ENCODE results near the gene SIGLEC10.
"Not testable (repeated sequence)": the region's sequence is repeated elsewhere in the genome, so short reads cannot be mapped to it uniquely, and the experiment has no call there.

The SIGLEC10 gene

DNA sequence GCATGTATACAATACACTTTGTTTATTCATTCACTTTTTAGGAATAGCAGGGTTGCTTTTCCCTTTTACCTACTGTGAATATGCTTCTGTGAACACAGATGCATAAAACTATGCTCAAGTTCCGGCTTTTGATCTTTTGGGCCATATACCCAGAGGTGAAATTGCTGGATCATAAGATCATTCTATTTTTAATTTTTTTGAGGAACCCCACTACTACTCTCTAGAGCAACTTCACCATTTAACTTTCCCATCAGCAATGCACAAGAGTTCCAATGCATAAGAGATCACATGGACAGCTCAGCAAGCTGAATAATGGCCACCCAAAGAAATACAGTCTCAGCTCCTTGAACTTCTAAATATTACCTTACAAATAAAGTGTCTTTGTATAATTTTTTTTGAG is 17.0 kb upstream of the SIGLEC10 start:
- Histone ChIP-seq H3K36me3 (ENCODE audit: insufficient read depth, low read length) (no peaks in the 10 kb centered on the region), H3K9me3 (ENCODE audit: low read length) (no peaks in the 10 kb centered on the region), H3K27ac (ENCODE audit: low read depth, low read length) (no peak overlapping the region), H3K4me1 (ENCODE audit: insufficient read depth, low read length) (no peaks in the 10 kb centered on the region), H3K27me3 (ENCODE audit: control insufficient read depth in 1 of 2, insufficient read depth in 2 of 2, low read length in 2 of 2) (no peaks in the 10 kb centered on the region), H3K9ac (ENCODE audit: low read length) (no peak overlapping the region), H3K4me3 (ENCODE audit: low read depth in 1 of 2, low read length in 2 of 2) (no peak overlapping the region)

DNA sequence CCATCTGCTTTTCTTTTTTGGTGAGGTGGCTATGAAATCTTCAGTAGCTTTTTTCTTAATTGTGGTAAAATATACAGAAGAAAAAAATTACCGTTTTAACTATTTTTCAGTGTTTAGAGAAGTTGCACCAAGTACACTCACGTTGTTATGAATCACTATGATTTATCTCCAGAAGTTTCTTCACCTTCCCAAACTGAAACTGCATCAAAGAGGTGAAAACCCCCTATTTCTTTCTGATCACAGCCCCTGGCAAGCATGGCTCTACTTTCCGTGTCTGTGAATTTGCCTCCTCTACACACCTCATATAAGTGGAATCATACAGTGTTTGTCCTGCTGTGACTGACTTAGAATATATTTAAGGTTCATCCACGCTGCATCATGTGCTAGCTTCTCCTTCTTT is 15.6 kb upstream of the SIGLEC10 start:
- no peaks in the 10 kb centered on the region for H3K27me3 ChIP-seq (ENCODE audit: control insufficient read depth in 1 of 2, insufficient read depth in 2 of 2, low read length in 2 of 2)
- H3K4me3 ChIP-seq (ENCODE audit: low read depth in 1 of 2, low read length in 2 of 2), result no peak overlapping the region
- H3K9me3 ChIP-seq (ENCODE audit: low read length), result no peaks in the 10 kb centered on the region
- no peak overlapping the region for H3K9ac ChIP-seq (ENCODE audit: low read length)
- no peaks in the 10 kb centered on the region for H3K36me3 ChIP-seq (ENCODE audit: insufficient read depth, low read length)
- H3K27ac ChIP-seq (ENCODE audit: low read depth, low read length), result no peak overlapping the region
- H3K4me1 ChIP-seq (ENCODE audit: insufficient read depth, low read length), result no peaks in the 10 kb centered on the region

DNA sequence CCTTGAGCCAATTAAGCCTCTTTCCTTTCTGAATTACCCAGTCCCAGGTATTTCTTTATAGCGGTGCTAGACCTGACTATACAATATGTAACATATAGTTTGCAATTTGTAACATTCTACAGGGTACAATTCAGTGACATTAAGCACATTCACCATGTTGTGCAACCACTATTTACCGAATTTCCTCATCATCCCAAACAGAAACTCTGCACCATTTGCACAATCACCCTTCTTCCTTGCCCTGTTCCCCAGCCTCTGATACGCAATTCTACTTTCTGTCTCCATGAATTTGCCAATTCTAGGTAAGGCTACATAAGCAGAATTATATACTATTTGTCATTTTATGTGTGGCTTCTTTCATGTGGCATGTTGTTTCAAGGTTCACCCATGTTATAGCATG is 13.7 kb upstream of the SIGLEC10 start:
- H3K27me3 ChIP-seq (ENCODE audit: control insufficient read depth in 1 of 2, insufficient read depth in 2 of 2, low read length in 2 of 2), result no peaks in the 10 kb centered on the region
- no peak overlapping the region for H3K4me3 ChIP-seq (ENCODE audit: low read depth in 1 of 2, low read length in 2 of 2)
- no peaks in the 10 kb centered on the region for H3K9me3 ChIP-seq (ENCODE audit: low read length)
- no peak overlapping the region for H3K27ac ChIP-seq (ENCODE audit: low read depth, low read length)
- H3K36me3 ChIP-seq (ENCODE audit: insufficient read depth, low read length), result no peaks in the 10 kb centered on the region
- no peaks in the 10 kb centered on the region for H3K4me1 ChIP-seq (ENCODE audit: insufficient read depth, low read length)
- H3K9ac ChIP-seq (ENCODE audit: low read length), result no peak overlapping the region

DNA sequence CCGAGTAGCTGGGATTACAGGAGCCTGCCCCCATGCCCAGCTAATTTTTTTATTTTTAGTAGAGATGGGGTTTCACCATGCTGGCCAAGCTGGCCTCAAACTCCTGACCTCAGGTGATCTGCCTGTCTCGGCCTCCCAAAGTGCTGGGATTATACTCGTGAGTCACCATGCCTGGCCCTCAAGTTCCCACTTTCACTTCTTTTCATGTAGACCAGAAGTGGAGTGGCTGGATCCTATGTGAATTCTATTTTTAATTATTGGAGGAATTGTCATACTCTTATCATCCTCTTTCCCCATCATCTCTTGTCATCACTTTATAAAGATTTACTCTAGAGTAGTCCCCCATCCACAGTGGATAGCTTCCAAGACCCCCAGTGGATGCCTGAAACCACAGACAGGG is 12.8 kb upstream of the SIGLEC10 start:
- Histone ChIP-seq H3K9ac (ENCODE audit: low read length) (no peak overlapping the region), H3K9me3 (ENCODE audit: low read length) (no peaks in the 10 kb centered on the region), H3K36me3 (ENCODE audit: insufficient read depth, low read length) (no peaks in the 10 kb centered on the region), H3K4me3 (ENCODE audit: low read depth in 1 of 2, low read length in 2 of 2) (no peak overlapping the region), H3K27ac (ENCODE audit: low read depth, low read length) (no peak overlapping the region), H3K27me3 (ENCODE audit: control insufficient read depth in 1 of 2, insufficient read depth in 2 of 2, low read length in 2 of 2) (no peaks in the 10 kb centered on the region), H3K4me1 (ENCODE audit: insufficient read depth, low read length) (no peaks in the 10 kb centered on the region)

DNA sequence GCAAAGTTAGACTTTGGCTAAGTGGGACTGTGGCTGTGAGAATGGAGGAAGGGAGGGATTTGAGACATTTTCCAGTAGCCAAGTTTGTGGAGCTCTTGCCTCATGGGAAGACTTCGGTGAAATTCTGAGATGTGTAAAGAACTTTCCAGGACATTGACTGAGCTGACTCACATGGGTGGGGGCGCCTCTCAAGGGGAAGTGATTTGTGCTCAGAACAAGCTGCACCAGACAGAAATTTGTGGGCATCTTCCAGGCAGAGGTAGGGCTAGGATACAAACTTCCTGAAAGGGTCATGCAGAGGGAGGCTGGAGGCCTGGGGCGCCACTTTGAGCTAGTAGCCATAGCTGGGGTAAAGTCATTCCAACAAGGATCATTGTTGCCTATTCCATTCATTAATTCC is 9.8 kb upstream of the SIGLEC10 start:
- no peak overlapping the region for H3K4me3 ChIP-seq (ENCODE audit: low read depth in 1 of 2, low read length in 2 of 2)
- no peak overlapping the region for H3K27ac ChIP-seq (ENCODE audit: low read depth, low read length)
- H3K27me3 ChIP-seq (ENCODE audit: control insufficient read depth in 1 of 2, insufficient read depth in 2 of 2, low read length in 2 of 2), result no peaks in the 10 kb centered on the region
- H3K36me3 ChIP-seq (ENCODE audit: insufficient read depth, low read length), result no peaks in the 10 kb centered on the region
- H3K9me3 ChIP-seq (ENCODE audit: low read length), result no peaks in the 10 kb centered on the region
- H3K4me1 ChIP-seq (ENCODE audit: insufficient read depth, low read length), result no peaks in the 10 kb centered on the region
- no peak overlapping the region for H3K9ac ChIP-seq (ENCODE audit: low read length)

DNA sequence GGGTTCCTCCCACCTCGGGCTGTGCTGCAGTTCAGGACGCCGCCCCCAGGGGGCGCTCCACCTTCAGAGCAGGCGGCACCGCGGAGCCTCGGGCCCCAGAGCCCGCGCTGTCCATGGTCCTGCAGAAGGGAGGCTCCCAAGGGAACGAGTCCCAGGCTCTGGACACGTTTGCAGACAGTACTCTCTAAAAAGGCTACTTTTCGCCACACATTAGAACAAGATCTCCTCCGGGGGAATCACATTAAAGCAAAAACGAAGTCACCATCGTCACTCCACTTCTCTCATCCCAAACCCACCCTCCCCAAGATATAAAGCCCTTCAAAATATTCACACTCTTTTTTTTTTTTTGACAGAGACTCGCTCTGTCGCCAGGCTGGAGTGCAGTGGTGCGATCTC is 4.6 kb upstream of the SIGLEC10 start:
- no peak overlapping the region for H3K9ac ChIP-seq (ENCODE audit: low read length)
- no peak overlapping the region for H3K4me3 ChIP-seq (ENCODE audit: low read depth in 1 of 2, low read length in 2 of 2)
- H3K27me3 ChIP-seq (ENCODE audit: control insufficient read depth in 1 of 2, insufficient read depth in 2 of 2, low read length in 2 of 2), result peaks cover 0 to 10% of the 10 kb centered on the region in 2 donors
- H3K4me1 ChIP-seq (ENCODE audit: insufficient read depth, low read length), result no peaks in the 10 kb centered on the region
- no peak overlapping the region for H3K27ac ChIP-seq (ENCODE audit: low read depth, low read length)
- H3K36me3 ChIP-seq (ENCODE audit: insufficient read depth, low read length), result no peaks in the 10 kb centered on the region
- no peaks in the 10 kb centered on the region for H3K9me3 ChIP-seq (ENCODE audit: low read length)

DNA sequence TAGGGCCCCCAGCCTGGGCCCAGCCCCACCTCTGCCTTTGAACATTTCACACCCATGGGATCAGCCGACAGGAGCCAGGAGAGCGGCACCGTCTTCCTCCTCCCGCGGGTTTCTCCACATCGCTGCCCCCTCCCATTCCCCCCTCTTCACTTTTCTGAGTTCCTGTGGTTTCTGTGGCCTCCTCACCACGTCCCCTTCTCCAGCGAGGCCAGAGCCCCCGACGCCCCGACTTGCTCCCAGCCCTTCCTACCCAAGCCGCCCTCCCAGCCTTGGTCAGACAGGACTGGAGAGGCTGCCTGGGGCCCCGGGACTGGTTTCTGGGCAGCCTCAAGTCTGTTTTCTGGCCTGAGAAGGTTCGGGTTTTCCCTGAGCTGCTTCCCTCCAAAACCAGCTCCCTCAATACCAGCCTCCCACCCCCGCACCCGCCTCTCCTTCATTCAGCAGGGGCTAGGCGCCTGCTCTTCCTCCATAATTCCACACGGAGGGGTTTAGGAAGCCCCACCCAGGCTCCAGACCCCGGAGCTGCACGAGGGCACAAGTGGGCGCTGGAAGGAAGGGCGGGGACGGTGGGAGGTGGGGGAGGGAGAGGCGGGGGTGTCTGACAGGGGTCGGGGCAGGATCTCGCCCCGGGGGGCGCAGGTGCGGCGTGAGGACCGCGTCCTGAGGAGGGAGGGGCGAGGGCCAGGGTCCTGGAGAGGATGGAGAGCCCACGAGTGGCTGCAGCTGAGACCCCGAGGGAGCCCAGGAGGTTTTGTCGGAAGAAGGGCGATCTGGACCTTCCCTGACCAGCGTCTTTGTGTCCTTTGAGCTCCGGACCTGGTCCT is 4.0 kb upstream of the SIGLEC10 start:
- Histone ChIP-seq H3K27me3 (ENCODE audit: control insufficient read depth in 1 of 2, insufficient read depth in 2 of 2, low read length in 2 of 2) (peaks cover 0 to 10% of the 10 kb centered on the region in 2 donors), H3K36me3 (ENCODE audit: insufficient read depth, low read length) (no peaks in the 10 kb centered on the region), H3K4me3 (ENCODE audit: low read depth in 1 of 2, low read length in 2 of 2) (no peak overlapping the region), H3K27ac (ENCODE audit: low read depth, low read length) (no peak overlapping the region), H3K4me1 (ENCODE audit: insufficient read depth, low read length) (no peaks in the 10 kb centered on the region), H3K9ac (ENCODE audit: low read length) (no peak overlapping the region), H3K9me3 (ENCODE audit: low read length) (no peaks in the 10 kb centered on the region)

DNA sequence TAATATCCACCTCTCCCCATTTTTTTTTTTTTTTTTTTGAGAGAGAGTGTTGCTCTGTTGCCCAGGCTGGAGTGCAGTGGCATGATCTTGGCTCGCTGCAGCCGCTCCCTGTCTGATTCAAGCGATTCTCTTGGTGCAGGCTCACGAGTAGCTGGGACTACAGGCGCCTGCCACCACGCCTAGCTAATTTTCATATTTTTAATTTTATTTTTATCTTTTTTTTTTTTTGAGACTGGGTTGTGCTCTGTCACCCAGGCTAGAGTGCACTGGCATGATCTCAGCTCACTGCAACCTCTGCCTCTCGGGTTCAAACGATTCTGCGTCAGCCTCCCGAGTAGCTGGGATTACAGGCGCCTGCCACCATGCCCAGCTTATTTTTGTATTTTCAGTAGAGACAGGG is 3.1 kb upstream of the SIGLEC10 start:
- not testable (repeated sequence) for H3K4me3 ChIP-seq (ENCODE audit: low read depth in 1 of 2, low read length in 2 of 2); H3K36me3 ChIP-seq (ENCODE audit: insufficient read depth, low read length); H3K27ac ChIP-seq (ENCODE audit: low read depth, low read length); H3K4me1 ChIP-seq (ENCODE audit: insufficient read depth, low read length); H3K9me3 ChIP-seq (ENCODE audit: low read length); H3K9ac ChIP-seq (ENCODE audit: low read length)
- H3K27me3 ChIP-seq (ENCODE audit: control insufficient read depth in 1 of 2, insufficient read depth in 2 of 2, low read length in 2 of 2), result peaks cover 0 to 10% of the 10 kb centered on the region in 2 donors

- H3K4me1 ChIP-seq (ENCODE audit: insufficient read depth, low read length), result no peaks in the 10 kb centered on the region
- no peak overlapping the region for H3K4me3 ChIP-seq (ENCODE audit: low read depth in 1 of 2, low read length in 2 of 2)
- no peaks in the 10 kb centered on the region for H3K9me3 ChIP-seq (ENCODE audit: low read length)
- H3K9ac ChIP-seq (ENCODE audit: low read length), result no peak overlapping the region
- H3K36me3 ChIP-seq (ENCODE audit: insufficient read depth, low read length), result no peaks in the 10 kb centered on the region
- H3K27me3 ChIP-seq (ENCODE audit: control insufficient read depth in 1 of 2, insufficient read depth in 2 of 2, low read length in 2 of 2), result peaks cover 0 to 10% of the 10 kb centered on the region in 2 donors
- no peak overlapping the region for H3K27ac ChIP-seq (ENCODE audit: low read depth, low read length)
These were observed 1.3 kb upstream of the SIGLEC10 start for GRCh38 chr19:51418707-51419106.

DNA sequence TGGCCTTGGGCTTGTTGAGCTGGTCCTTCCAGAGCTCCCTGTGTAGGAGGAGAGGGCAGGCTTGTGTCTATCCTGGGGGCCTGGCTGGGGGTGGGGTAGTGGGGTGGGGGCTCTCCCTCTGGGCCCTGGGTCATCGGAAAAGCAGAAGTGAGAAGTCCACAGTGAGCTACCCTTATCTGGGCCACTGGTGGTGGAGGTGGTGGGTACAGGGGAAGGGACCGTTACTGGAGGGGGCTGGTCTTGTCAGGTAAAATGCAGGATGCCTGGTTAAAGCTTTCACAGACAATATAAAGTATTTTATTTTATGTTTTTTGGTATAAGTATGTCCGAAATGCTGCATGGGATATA is 342 bp upstream of the SIGLEC10 start:
- H3K4me3 ChIP-seq (ENCODE audit: low read depth in 1 of 2, low read length in 2 of 2), result no peak overlapping the region
- no peak overlapping the region for H3K27ac ChIP-seq (ENCODE audit: low read depth, low read length)
- H3K4me1 ChIP-seq (ENCODE audit: insufficient read depth, low read length), result no peaks in the 10 kb centered on the region

GRCh38 chr19:51416422-51416821 is 1.0 kb downstream of the SIGLEC10 start:
- H3K4me1 ChIP-seq (ENCODE audit: insufficient read depth, low read length); H3K9me3 ChIP-seq (ENCODE audit: low read length); H3K36me3 ChIP-seq (ENCODE audit: insufficient read depth, low read length); H3K27me3 ChIP-seq (ENCODE audit: control insufficient read depth in 1 of 2, insufficient read depth in 2 of 2, low read length in 2 of 2); H3K27ac ChIP-seq (ENCODE audit: low read depth, low read length); H3K9ac ChIP-seq (ENCODE audit: low read length); H3K4me3 ChIP-seq (ENCODE audit: low read depth in 1 of 2, low read length in 2 of 2): not testable (repeated sequence)

More for the DNA sequence above, 342 bp upstream of the SIGLEC10 start:
- Histone ChIP-seq H3K9me3 (ENCODE audit: low read length) (no peaks in the 10 kb centered on the region), H3K36me3 (ENCODE audit: insufficient read depth, low read length) (no peaks in the 10 kb centered on the region), H3K27me3 (ENCODE audit: control insufficient read depth in 1 of 2, insufficient read depth in 2 of 2, low read length in 2 of 2) (peaks cover 0 to 10% of the 10 kb centered on the region in 2 donors), H3K9ac (ENCODE audit: low read length) (no peak overlapping the region)

DNA sequence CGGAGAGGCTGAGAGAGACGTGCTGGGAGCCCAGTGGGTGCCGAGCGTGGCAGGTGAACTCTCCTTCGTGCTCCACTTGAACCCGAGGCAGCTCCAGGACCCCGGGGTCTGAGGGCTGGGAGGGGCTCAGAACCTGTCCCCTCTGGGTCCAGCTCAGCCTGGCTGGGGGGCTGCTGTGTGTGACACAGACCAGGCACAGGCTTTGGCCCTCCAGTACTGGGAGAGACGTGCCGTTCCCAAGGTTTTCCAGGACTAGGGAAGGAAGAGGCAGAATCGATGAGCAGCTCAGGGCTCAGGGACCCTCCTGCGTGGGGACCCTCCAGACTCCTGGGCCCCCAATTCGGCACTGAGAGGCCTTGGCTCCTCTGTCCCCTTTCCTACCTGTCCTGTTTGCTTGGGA is 2.3 kb downstream of the SIGLEC10 start:
- Histone ChIP-seq H3K4me1 (ENCODE audit: insufficient read depth, low read length) (no peaks in the 10 kb centered on the region), H3K9ac (ENCODE audit: low read length) (no peak overlapping the region), H3K4me3 (ENCODE audit: low read depth in 1 of 2, low read length in 2 of 2) (no peak overlapping the region), H3K36me3 (ENCODE audit: insufficient read depth, low read length) (no peaks in the 10 kb centered on the region), H3K27me3 (ENCODE audit: control insufficient read depth in 1 of 2, insufficient read depth in 2 of 2, low read length in 2 of 2) (peaks cover 0 to 4% of the 10 kb centered on the region in 2 donors), H3K27ac (ENCODE audit: low read depth, low read length) (no peak overlapping the region), H3K9me3 (ENCODE audit: low read length) (no peaks in the 10 kb centered on the region)
